GM10847 (cell line): ENCODE results near the gene DNAJC7.

Experiments
- POLR2A ChIP-seq: IDR thresholded peaks from 2 replicates; pipeline ENCODE4 v1.6.1; 2011; ENCODE audit not compliant: insufficient read length; ENCODE audit errors: extremely low read depth

Gene DNAJC7

DNA sequence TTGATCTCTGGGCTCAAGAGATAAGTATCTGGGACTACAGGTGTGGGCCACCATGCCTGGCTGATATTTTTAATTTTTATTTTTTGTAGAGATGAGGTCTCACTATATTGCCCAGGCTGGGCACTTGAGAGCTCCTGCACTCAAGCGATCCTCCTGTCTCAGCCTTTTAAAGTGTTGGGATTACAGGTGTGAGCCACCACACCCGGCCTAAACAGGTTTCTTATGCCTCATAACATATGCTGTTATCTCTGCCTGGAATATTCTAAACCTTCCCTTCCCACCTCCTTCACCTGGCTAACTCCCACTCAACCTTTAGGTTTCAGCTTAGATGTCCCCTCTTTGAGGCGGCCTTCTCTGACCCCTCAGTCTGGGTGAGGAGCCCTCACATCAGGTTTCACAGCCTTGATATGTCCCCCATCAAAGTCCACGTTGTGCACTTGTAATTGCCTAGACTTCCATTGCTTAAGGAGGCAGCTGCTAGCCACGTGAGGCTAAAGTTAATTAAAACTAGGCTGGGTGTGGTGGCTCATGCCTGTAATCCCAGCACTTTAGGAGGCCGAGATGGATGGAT, 59.3 kb downstream of the DNAJC7 start:
- no peak for TF ChIP-seq POLR2A

DNA sequence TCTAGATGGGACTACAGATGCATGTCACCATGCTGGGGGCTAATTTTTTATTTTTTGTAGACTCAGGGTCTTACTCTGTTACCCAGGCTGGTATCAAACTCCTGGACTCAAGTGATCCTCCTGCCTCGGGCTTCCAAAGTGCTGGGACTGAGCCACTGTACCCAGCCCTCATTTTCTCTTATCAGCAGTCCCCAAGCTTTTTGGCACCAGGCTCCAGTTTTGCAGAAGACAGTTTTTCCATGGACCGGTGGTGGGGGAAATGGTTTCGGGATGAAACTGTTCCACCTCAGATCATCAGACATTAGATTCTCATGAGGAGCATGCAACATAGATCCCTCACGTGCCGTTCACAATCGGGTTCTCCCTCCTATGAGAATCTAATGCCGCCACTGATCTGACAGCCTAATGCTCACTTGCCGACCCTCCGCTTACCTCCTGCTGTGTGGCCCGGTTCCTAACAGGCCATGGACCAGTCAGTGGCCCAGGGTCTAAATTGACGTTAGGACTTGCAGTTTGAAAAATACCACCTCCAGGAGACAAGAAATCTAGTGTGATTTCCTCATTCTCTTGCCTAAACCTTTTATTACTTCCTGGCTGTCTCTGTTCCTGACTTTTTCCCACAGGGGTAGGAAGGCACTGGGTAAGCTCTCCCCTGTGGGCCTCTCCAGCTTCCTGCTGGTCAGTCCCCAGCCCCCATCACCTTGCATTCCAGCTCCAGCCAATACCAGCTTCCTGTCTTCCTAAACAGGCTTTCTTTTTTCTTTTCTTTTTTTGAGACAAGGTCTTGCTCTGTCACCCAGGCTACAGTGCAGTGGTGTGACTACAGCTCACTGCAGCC, 60.0 kb downstream of the DNAJC7 start:
- no peak for TF ChIP-seq POLR2A

DNA sequence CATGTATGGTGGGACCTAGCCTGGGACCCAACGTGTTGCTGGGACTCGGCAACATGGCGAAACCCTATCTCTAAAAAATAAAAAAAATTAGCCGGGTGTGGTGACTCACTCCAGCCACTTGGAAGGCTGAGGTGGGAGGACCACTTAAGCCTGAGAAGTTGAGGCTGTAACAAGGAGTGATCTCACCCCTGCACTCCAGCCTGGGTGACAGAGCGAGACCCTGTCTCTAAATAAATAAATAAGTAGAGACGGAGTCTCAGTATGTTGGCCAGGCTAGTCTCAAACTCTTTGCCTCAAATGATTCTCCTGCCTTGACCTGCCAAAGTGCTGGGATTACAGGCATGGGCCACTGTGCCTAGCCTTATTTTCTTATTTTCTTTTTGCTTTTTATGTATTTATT, 60.7 kb downstream of the DNAJC7 start:
- no peak for TF ChIP-seq POLR2A

GRCh38 chr17:41948762-41949460, 68.3 kb downstream of the DNAJC7 start:
- no peak for TF ChIP-seq POLR2A

- no peak for TF ChIP-seq POLR2A
Observed at GRCh38 chr17:41944943-41945342, 72.3 kb downstream of the DNAJC7 start.

DNA sequence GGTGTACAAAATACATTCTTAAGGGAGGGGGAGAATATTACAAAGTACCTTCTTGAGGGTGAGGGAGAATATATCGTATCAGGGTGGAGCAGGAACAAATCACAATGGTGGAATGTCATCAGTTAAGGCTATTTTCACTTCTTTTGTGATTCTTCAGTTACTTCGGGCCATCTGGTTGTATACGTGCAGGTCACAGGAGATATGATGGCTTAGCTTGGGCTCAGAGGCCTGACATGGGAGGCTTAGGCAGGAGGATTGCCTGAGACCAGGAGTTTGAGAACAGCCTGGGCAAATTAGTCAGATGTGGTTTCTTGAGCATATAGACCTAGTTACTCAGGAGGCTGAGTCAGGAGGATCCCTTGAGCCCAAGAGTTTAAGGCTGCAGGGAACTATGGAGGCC, 73.7 kb downstream of the DNAJC7 start:
- no peak for TF ChIP-seq POLR2A

- no peak for TF ChIP-seq POLR2A
Observed at GRCh38 chr17:41942626-41943373, 74.4 kb downstream of the DNAJC7 start.

GRCh38 chr17:41941168-41941567, 76.1 kb downstream of the DNAJC7 start:
- no peak for TF ChIP-seq POLR2A

DNA sequence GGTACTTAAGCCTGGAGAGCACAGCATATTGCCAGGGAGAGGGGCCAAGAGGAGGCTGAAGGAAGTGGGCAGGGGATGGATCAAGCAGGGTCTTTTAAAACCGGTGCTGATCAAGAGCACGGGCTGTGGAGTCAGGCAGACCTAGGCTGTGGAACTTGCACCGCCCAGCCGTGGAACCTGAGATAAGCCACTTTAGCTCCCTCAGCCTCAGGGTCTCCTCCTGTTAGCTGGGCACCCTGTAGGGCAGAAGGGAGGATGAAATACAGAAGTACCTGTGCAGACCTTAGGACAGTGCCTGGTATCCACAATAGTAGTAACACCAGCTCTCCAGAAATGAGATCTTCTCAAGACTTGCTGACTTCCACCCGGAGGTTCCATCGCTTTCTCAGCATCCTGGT, 77.5 kb downstream of the DNAJC7 start:
- TF ChIP-seq POLR2A: no peak

- no peak for TF ChIP-seq POLR2A
Observed at GRCh38 chr17:41939044-41939692, 78.1 kb downstream of the DNAJC7 start.

DNA sequence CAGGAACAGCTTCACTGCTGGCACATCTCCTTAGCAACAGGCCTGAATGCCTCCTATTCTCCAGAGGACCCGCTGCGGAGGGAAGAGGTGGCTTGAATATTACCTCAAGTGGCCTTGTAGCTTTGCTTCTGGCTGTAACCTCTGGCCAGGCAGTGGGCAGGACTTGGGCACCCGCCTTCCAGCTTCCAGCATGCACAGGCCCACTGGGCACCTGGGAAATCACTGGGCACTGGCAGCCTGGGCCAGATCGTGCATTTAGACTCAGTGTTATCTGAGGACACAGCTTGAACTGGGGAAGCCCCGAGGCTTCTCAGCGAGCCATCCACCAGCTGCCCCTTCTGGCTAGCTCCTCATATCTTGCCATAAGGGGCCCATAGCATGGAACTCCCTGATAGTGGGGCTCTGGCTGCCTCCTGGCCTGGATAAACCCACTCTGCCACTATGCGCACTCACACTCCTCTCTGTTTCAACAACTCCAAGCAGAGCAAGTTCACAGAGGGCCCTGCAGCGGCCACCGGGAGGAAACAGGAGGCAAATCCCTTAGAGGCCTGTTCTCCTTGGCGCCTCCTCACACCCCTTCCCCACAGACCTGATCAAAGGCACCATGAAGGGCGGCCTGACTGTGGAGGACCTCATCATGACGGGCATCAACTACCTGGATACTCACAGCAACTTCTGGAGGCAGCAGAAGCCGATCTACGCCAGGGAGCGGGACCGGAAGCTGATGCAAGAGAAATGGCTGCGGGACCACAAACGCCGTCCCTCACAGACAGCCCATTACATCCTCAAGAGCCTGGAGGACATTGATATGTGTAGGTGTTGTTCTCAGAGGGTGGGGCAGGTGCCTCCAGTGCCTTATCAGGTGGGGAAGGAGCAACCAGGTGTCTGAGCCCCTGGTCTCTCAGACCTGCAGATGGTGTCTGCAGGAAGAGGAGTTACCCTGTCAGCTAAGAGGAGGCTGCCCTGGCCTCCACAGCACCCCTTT, 79.0 kb downstream of the DNAJC7 start:
- no peak for TF ChIP-seq POLR2A

GRCh38 chr17:41935641-41936040, 81.6 kb downstream of the DNAJC7 start:
- TF ChIP-seq POLR2A: no peak

DNA sequence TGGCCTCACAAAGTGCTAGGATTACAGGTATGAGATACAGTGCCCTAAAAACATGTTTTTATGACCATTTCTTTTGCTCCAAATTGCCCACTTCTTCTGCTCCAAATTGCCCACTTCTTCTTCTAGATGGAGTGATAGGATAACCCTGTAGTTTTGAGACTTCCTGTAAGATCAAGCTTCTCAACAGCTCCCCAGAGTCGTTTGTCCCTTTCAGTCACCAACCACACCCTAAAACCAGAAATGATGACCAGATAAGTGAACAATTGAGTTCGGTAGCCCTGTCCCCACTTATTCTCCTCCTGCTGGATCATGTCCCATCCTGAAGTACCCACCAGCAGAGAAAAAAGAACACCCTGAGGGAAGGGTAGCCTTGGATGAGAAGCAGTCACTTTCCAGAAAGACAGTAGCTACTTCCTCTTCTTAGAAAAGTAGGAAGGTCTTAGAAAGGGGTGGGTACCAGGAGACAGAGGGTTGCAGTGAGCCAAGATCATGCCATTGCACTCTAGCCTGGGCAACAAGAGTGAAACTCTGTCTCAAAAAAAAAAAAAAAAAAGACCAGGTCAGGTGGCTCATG, 84.3 kb downstream of the DNAJC7 start:
- TF ChIP-seq POLR2A: no peak
